HCT116 (cell line): ENCODE results near the gene CCDC82.

Experiments
- CEBPB ChIP-seq: IDR thresholded peaks from 2 replicates; pipeline ENCODE4 v1.6.1; 2012; ENCODE audit warnings: low read depth
- EGR1 ChIP-seq: IDR thresholded peaks from 2 replicates; pipeline ENCODE4 v1.6.1; 2012; ENCODE audit warnings: low read depth
- EZH2 ChIP-seq: fragments of 200-600 bp; sonication (generic); IDR thresholded peaks from 2 replicates; pipeline ENCODE4 v1.6.1; 2017; ENCODE audit warnings: antibody characterized with exemption, mixed run types
- JUND ChIP-seq: IDR thresholded peaks from 2 replicates; pipeline ENCODE4 v1.6.1; 2012
- POLR2AphosphoS5 ChIP-seq: IDR thresholded peaks from 2 replicates; pipeline ENCODE4 v1.6.1; 2011; ENCODE audit warnings: mild to moderate bottlenecking, low read depth, low read length, moderate library complexity
- SRF ChIP-seq: IDR thresholded peaks from 2 replicates; pipeline ENCODE4 v1.6.1; 2012; ENCODE audit warnings: low read depth
- TF ChIP-seq, protein P1 (sequence below), 3 experiments: fragments of 200-600 bp in 1 of 3; sonication (generic) in 1 of 3; IDR thresholded peaks in 2 of 3; conservative IDR thresholded peaks in 1 of 3; 2 replicates each; pipeline ENCODE4 v1.5.1; 2012 to 2017; ENCODE audit warnings: low read depth in 2 of 3, low read length in 2 of 3, antibody characterized with exemption in 1 of 3, borderline replicate concordance in 1 of 3, control low read depth in 1 of 3, mild to moderate bottlenecking in 1 of 3, mixed read lengths in 1 of 3, mixed run types in 1 of 3, moderate library complexity in 1 of 3; ENCODE audit not compliant: insufficient read depth in 1 of 3
- TF ChIP-seq, protein P2 (sequence below): IDR thresholded peaks from 2 replicates; pipeline ENCODE4 v1.6.1; 2012

DNA sequence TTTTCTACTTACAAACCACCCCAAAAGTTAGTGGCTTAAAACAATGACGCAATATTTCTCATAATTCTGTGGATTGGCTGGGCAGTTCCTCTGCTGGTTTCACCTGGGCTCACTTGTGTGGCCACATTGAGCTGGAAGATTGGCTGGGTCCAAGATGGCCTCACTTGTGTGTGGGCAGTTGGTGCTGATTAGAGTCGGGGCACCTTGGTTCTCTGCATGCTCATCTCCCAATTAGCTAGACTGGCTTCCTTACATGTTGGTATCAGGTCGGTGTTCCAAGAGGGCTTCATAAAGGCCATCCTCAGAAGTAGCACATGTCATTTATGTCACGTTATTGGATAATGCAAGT lies 59.2 kb downstream of the CCDC82 start:
- no peak for TF ChIP-seq JUND
- TF ChIP-seq, protein P1, sequence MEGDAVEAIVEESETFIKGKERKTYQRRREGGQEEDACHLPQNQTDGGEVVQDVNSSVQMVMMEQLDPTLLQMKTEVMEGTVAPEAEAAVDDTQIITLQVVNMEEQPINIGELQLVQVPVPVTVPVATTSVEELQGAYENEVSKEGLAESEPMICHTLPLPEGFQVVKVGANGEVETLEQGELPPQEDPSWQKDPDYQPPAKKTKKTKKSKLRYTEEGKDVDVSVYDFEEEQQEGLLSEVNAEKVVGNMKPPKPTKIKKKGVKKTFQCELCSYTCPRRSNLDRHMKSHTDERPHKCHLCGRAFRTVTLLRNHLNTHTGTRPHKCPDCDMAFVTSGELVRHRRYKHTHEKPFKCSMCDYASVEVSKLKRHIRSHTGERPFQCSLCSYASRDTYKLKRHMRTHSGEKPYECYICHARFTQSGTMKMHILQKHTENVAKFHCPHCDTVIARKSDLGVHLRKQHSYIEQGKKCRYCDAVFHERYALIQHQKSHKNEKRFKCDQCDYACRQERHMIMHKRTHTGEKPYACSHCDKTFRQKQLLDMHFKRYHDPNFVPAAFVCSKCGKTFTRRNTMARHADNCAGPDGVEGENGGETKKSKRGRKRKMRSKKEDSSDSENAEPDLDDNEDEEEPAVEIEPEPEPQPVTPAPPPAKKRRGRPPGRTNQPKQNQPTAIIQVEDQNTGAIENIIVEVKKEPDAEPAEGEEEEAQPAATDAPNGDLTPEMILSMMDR (IDR thresholded peaks at IDR 0.05 in 2 of 3, conservative IDR thresholded peaks at IDR 0.05 in 1 of 3; ENCODE audit: borderline replicate concordance in 1 of 3, insufficient read depth in 1 of 3, low read depth in 2 of 3, low read length in 2 of 3): no peak
- no peak for TF ChIP-seq EZH2
- no peak for TF ChIP-seq SRF
- TF ChIP-seq, protein P2, sequence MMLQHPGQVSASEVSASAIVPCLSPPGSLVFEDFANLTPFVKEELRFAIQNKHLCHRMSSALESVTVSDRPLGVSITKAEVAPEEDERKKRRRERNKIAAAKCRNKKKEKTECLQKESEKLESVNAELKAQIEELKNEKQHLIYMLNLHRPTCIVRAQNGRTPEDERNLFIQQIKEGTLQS: no peak
- TF ChIP-seq POLR2AphosphoS5: no peak
- no peak for TF ChIP-seq EGR1
- TF ChIP-seq CEBPB: no peak
